ENCODE measurements around the gene ARFGAP3. TPM values are rescaled to one million over a fixed set of nuclear protein-coding genes. Genes with fewer than 3 reads are reported as not detected.

The ARFGAP3 gene
- polyA plus RNA-seq, 1 of the 3 experiments (the other 2 are of a cell fraction): 12.6 TPM

DNA sequence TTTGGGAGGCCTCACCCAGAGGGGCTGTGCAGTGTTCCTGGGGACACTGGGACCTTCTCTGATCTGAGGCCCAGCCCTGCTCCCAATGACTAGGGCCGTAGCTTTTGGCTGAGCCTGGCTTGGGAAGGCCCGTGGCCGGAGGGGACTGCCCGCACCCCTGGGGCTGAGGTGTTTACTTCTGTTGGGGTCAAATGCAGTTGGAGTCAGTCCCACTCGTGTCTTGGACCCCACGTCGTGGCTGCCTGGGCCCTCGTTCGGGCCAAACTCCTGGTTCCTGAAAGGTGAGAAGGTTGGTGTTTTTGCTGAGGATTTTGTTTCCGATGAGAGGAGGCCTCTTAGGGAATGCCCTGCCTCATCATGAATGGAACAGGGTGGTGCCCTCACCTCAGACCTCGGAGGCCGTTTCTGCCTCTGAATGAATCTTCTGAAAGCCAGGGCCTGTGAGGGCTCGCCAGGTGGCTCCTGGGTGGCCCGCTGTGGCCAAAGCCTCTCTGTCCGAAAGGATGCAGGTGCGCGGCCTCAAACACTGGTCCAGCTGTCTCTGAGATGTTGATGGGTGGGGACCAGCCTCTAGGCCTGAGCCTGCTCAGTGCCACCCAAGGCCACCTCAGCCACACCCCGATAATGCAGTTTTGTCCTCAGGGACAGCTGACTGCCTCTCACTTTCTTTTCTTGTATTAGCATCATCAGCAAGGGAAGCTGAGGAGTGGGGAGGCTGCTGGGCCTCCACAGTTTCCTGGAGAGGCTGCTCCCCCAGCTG is 96.1 kb downstream of the ARFGAP3 start (continued):
- TF ChIP-seq, protein P1, sequence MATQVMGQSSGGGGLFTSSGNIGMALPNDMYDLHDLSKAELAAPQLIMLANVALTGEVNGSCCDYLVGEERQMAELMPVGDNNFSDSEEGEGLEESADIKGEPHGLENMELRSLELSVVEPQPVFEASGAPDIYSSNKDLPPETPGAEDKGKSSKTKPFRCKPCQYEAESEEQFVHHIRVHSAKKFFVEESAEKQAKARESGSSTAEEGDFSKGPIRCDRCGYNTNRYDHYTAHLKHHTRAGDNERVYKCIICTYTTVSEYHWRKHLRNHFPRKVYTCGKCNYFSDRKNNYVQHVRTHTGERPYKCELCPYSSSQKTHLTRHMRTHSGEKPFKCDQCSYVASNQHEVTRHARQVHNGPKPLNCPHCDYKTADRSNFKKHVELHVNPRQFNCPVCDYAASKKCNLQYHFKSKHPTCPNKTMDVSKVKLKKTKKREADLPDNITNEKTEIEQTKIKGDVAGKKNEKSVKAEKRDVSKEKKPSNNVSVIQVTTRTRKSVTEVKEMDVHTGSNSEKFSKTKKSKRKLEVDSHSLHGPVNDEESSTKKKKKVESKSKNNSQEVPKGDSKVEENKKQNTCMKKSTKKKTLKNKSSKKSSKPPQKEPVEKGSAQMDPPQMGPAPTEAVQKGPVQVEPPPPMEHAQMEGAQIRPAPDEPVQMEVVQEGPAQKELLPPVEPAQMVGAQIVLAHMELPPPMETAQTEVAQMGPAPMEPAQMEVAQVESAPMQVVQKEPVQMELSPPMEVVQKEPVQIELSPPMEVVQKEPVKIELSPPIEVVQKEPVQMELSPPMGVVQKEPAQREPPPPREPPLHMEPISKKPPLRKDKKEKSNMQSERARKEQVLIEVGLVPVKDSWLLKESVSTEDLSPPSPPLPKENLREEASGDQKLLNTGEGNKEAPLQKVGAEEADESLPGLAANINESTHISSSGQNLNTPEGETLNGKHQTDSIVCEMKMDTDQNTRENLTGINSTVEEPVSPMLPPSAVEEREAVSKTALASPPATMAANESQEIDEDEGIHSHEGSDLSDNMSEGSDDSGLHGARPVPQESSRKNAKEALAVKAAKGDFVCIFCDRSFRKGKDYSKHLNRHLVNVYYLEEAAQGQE (IDR thresholded peaks at IDR 0.05; ENCODE audit: low read depth, low read length): no peak
- TF ChIP-seq, protein P2, sequence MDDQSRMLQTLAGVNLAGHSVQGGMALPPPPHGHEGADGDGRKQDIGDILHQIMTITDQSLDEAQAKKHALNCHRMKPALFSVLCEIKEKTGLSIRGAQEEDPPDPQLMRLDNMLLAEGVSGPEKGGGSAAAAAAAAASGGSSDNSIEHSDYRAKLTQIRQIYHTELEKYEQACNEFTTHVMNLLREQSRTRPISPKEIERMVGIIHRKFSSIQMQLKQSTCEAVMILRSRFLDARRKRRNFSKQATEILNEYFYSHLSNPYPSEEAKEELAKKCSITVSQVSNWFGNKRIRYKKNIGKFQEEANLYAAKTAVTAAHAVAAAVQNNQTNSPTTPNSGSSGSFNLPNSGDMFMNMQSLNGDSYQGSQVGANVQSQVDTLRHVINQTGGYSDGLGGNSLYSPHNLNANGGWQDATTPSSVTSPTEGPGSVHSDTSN (IDR thresholded peaks at IDR 0.05): no peak
- TF ChIP-seq ELF1 (IDR thresholded peaks at IDR 0.05) (no peak), TAF1 (IDR thresholded peaks at IDR 0.05; ENCODE audit: borderline replicate concordance, low read depth, low read length) (no peak), TEAD4 (IDR thresholded peaks at IDR 0.05; ENCODE audit: borderline replicate concordance, insufficient read depth) (no peak), FOSL2 (IDR thresholded peaks at IDR 0.05; ENCODE audit: borderline replicate concordance, low read depth) (no peak), SMC3 (IDR thresholded peaks at IDR 0.05; ENCODE audit: low read depth, low read length) (no peak), GABPA (IDR thresholded peaks at IDR 0.05; ENCODE audit: low read depth) (no peak), GATA2 (CRISPR knock-in tag; IDR thresholded peaks at IDR 0.05) (no peak), POLR2AphosphoS5 (IDR thresholded peaks at IDR 0.05; ENCODE audit: low read depth, low read length) (no peak)
- TF ChIP-seq, protein P3, sequence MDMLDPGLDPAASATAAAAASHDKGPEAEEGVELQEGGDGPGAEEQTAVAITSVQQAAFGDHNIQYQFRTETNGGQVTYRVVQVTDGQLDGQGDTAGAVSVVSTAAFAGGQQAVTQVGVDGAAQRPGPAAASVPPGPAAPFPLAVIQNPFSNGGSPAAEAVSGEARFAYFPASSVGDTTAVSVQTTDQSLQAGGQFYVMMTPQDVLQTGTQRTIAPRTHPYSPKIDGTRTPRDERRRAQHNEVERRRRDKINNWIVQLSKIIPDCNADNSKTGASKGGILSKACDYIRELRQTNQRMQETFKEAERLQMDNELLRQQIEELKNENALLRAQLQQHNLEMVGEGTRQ (IDR thresholded peaks at IDR 0.05; ENCODE audit: borderline replicate concordance, low read depth, low read length): no peak

DNA sequence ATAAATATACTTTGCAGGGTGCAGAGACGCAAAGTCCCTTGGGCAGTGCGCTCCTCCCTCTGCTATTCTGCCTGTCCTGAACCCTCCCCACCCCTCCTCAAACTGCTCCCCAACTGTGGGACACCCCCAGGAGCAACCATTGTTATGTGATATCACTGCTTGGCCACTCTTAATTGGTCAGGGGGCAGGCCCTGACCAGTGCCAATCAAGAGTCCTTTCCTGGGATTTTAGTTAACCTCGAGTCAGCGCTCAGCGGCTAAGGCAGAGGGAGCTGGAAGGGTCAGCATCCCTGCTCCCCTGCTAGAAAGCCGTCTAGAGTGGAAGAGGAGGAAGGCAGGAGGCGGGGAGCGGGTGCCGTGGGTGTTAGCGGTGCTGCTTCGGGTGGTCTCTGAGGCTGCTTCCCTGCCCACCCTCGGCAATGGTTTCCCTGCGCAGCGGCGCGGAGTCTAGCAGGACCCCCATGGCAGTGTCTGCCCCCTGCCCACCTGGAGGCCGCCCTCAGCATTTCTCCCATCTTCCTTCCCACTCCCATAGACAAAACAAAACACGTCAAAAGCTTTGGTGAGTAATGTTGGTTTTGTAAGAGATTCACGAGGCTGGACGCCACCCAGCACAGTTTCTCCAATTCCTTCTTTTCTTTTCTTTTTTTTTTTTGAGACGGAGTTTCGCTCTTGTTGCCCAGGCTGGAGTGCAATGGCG is 98.0 kb downstream of the ARFGAP3 start:
- Histone ChIP-seq H3K27me3 (ENCODE audit: insufficient read depth) (no peaks in the 10 kb centered on the region), H3K9me2 (no peaks in the 10 kb centered on the region), H3K36me3 (replicated peaks in 1 of 2; ENCODE audit: control insufficient read depth in 1 of 2, insufficient read depth in 2 of 2, low read length in 1 of 2) (no peaks in the 10 kb centered on the region), H3K9me3 (no peaks in the 10 kb centered on the region), H3K27ac (ENCODE audit: low read depth in 2 of 2, low read length in 1 of 2) (no peak overlapping the region), H3K79me2 (ENCODE audit: insufficient read depth) (no peaks in the 10 kb centered on the region), H3K4me2 (no peak overlapping the region), H3K4me1 (ENCODE audit: control insufficient read depth in 1 of 2, insufficient read depth in 2 of 2, low read depth in 1 of 2, low read length in 1 of 2) (no peaks in the 10 kb centered on the region), H3K4me3 (ENCODE audit: low read depth in 2 of 2, low read length in 1 of 2) (no peak overlapping the region), H3K9ac (no peak overlapping the region), H4K20me1 (ENCODE audit: insufficient read depth) (no peaks in the 10 kb centered on the region), H2AFZ (ENCODE audit: low read depth) (no peak overlapping the region), H3F3A (replicated peaks; ENCODE audit: insufficient read depth) (no peaks in the 10 kb centered on the region)
- DNase-seq: no peak
- 84% methylated on average over 16 of the region's 23 CpGs for WGBS (ENCODE audit: low lambda C conversion rate)
- ChIA-PET CTCF (no interaction called here), POLR2A (no interaction called here)
- TF ChIP-seq, protein P4, sequence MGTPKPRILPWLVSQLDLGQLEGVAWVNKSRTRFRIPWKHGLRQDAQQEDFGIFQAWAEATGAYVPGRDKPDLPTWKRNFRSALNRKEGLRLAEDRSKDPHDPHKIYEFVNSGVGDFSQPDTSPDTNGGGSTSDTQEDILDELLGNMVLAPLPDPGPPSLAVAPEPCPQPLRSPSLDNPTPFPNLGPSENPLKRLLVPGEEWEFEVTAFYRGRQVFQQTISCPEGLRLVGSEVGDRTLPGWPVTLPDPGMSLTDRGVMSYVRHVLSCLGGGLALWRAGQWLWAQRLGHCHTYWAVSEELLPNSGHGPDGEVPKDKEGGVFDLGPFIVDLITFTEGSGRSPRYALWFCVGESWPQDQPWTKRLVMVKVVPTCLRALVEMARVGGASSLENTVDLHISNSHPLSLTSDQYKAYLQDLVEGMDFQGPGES (IDR thresholded peaks at IDR 0.05; ENCODE audit: low read depth, low read length): no peak
- TF ChIP-seq, protein P5, sequence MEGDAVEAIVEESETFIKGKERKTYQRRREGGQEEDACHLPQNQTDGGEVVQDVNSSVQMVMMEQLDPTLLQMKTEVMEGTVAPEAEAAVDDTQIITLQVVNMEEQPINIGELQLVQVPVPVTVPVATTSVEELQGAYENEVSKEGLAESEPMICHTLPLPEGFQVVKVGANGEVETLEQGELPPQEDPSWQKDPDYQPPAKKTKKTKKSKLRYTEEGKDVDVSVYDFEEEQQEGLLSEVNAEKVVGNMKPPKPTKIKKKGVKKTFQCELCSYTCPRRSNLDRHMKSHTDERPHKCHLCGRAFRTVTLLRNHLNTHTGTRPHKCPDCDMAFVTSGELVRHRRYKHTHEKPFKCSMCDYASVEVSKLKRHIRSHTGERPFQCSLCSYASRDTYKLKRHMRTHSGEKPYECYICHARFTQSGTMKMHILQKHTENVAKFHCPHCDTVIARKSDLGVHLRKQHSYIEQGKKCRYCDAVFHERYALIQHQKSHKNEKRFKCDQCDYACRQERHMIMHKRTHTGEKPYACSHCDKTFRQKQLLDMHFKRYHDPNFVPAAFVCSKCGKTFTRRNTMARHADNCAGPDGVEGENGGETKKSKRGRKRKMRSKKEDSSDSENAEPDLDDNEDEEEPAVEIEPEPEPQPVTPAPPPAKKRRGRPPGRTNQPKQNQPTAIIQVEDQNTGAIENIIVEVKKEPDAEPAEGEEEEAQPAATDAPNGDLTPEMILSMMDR (IDR thresholded peaks at IDR 0.05): no peak
- TF ChIP-seq NRF1 (IDR thresholded peaks at IDR 0.05; ENCODE audit: low read depth, low read length) (no peak), EP300 (IDR thresholded peaks at IDR 0.05; ENCODE audit: borderline replicate concordance in 1 of 2, low read depth in 1 of 2, low read length in 1 of 2) (no peak)
- TF ChIP-seq, protein P3 (IDR thresholded peaks at IDR 0.05; ENCODE audit: borderline replicate concordance, low read depth, low read length): no peak

Measured in SK-N-SH (cell line).